Fibroblast of peridontal ligament (primary cell): ENCODE measurements around the gene GRAMD4.
A peak's percentile ranks its signal among the peaks of the same experiment; 100 is the strongest.

Source experiments
- DNase-seq: peaks from one replicate; pipeline ENCODE4 v3.0.0-alpha.2; 2010; ENCODE audit errors: extremely low read depth

Gene GRAMD4

GRCh38 chr22:46655861-46656608 is 35.8 kb downstream of the GRAMD4 start:
- no peak for DNase-seq

GRCh38 chr22:46656856-46657654 is 36.9 kb downstream of the GRAMD4 start:
- no peak for DNase-seq

- no peak for DNase-seq
Observed at GRCh38 chr22:46657655-46657953, 37.4 kb downstream of the GRAMD4 start.

GRCh38 chr22:46657996-46658947 is 38.1 kb downstream of the GRAMD4 start:
- no peak for DNase-seq

- DNase-seq = no peak
Observed at GRCh38 chr22:46659059-46659790, 39.0 kb downstream of the GRAMD4 start.

GRCh38 chr22:46659791-46660186 is 39.6 kb downstream of the GRAMD4 start:
- no peak for DNase-seq

GRCh38 chr22:46660604-46661201 is 40.5 kb downstream of the GRAMD4 start:
- DNase-seq = no peak

- peak; percentile 27 for DNase-seq
Observed at GRCh38 chr22:46661221-46661851, 41.1 kb downstream of the GRAMD4 start.

GRCh38 chr22:46662226-46662625 is 42.0 kb downstream of the GRAMD4 start:
- no peak for DNase-seq

GRCh38 chr22:46663001-46663400 is 42.8 kb downstream of the GRAMD4 start:
- DNase-seq = no peak

- DNase-seq = no peak
Observed at GRCh38 chr22:46663436-46664100, 43.4 kb downstream of the GRAMD4 start.

GRCh38 chr22:46664301-46664855 is 44.2 kb downstream of the GRAMD4 start:
- no peak for DNase-seq

GRCh38 chr22:46665151-46665695 is 45.0 kb downstream of the GRAMD4 start:
- DNase-seq = no peak

GRCh38 chr22:46665751-46666280 is 45.6 kb downstream of the GRAMD4 start:
- DNase-seq = no peak

GRCh38 chr22:46666577-46667244 is 46.5 kb downstream of the GRAMD4 start:
- DNase-seq = no peak

- DNase-seq = no peak
Observed at GRCh38 chr22:46667245-46667623, 47.0 kb downstream of the GRAMD4 start.

- no peak for DNase-seq
Observed at GRCh38 chr22:46668116-46668515, 47.9 kb downstream of the GRAMD4 start.

GRCh38 chr22:46669201-46669600 is 49.0 kb downstream of the GRAMD4 start:
- DNase-seq = no peak
